PC-9 (cell line): ENCODE measurements around the gene CAMTA1. TPM values are rescaled to one million over a fixed set of nuclear protein-coding genes. Genes with fewer than 3 reads are reported as not detected.

Source experiments
- BruUV-seq: library from RNA; stranded (reverse); fragments of 400-500 nt; replicated peaks from 2 replicates; lab custom pipeline; 2021; lab: Mats Ljungman, UMichigan
- CTCF ChIA-PET: fragments of 300-600 bp; sonication (Branson Sonifier 250); formaldehyde crosslinking; loops from one replicate; lab custom pipeline; 2022; ENCODE audit warnings: antibody characterized with exemption; lab: Charles Lee
- POLR2A ChIA-PET: fragments of 300-600 bp; sonication (Branson Sonifier 250); formaldehyde crosslinking; loops from one replicate; lab custom pipeline; 2022; ENCODE audit warnings: antibody characterized with exemption; ENCODE audit not compliant: unreplicated experiment; lab: Charles Lee
- DNase-seq, 2 experiments: peaks; one replicate each; pipeline versions ENCODE4 v3.0.0 to v3.0.0-alpha.2; 2015 to 2022; ENCODE audit warnings: mixed read lengths in 1 of 2
- H2AFZ ChIP-seq: fragments of 200-600 bp; sonication (generic); 2 replicates; pipeline ENCODE4 v1.8.1; 2017; ENCODE audit warnings: antibody characterized with exemption
- H3F3A ChIP-seq: fragments of 200-600 bp; sonication (generic); 2 replicates; pipeline ENCODE4 v1.8.1; 2017; ENCODE audit warnings: antibody characterized with exemption, mild to moderate bottlenecking, low read depth; ENCODE audit not compliant: insufficient read depth
- H3K27ac ChIP-seq: fragments of 200-600 bp; sonication (generic); 2 replicates; pipeline ENCODE4 v1.6.1; 2016; ENCODE audit warnings: mixed run types
- H3K27me3 ChIP-seq: fragments of 200-600 bp; sonication (generic); 2 replicates; pipeline ENCODE4 v1.6.1; 2016; ENCODE audit warnings: low read depth, mixed run types; ENCODE audit not compliant: insufficient read depth
- H3K36me3 ChIP-seq: fragments of 200-600 bp; sonication (generic); 2 replicates; pipeline ENCODE4 v1.6.1; 2016; ENCODE audit warnings: low read depth, mixed run types
- H3K4me1 ChIP-seq: fragments of 200-600 bp; sonication (generic); replicated peaks from 2 replicates; pipeline ENCODE4 v1.6.1; 2016; ENCODE audit warnings: mixed run types; ENCODE audit not compliant: insufficient read depth
- H3K4me2 ChIP-seq: fragments of 200-600 bp; sonication (generic); 2 replicates; pipeline ENCODE4 v1.6.1; 2017; ENCODE audit warnings: mixed run types
- H3K4me3 ChIP-seq: fragments of 200-600 bp; sonication (generic); 2 replicates; pipeline ENCODE4 v1.6.1; 2016; ENCODE audit warnings: mixed run types
- H3K79me2 ChIP-seq: fragments of 200-600 bp; sonication (generic); 2 replicates; pipeline ENCODE4 v1.6.1; 2017; ENCODE audit warnings: low read depth, mixed run types
- H3K9me2 ChIP-seq: fragments of 200-600 bp; sonication (generic); 2 replicates; pipeline ENCODE4 v1.8.1; 2017; ENCODE audit warnings: mild to moderate bottlenecking; ENCODE audit not compliant: insufficient read depth
- H3K9me3 ChIP-seq: fragments of 200-600 bp; sonication (generic); 2 replicates; pipeline ENCODE4 v1.8.1; 2016; ENCODE audit warnings: low read depth; ENCODE audit not compliant: insufficient read depth
- H4K20me1 ChIP-seq: fragments of 200-600 bp; sonication (generic); 2 replicates; pipeline ENCODE4 v1.8.1; 2017; ENCODE audit not compliant: insufficient read depth
- CTCF ChIP-seq: fragments of 200-600 bp; sonication (generic); conservative IDR thresholded peaks from 2 replicates; pipeline ENCODE4 v1.6.1; 2017; ENCODE audit warnings: mixed run types, antibody characterized with exemption, mild to moderate bottlenecking, moderate library complexity
- EZH2 ChIP-seq: fragments of 200-600 bp; sonication (generic); IDR thresholded peaks from 2 replicates; pipeline ENCODE4 v1.8.0; 2017; ENCODE audit warnings: antibody characterized with exemption, low read depth
- intact Hi-C: fragments of 100-400 bp; cut with micrococcal nuclease; formaldehyde crosslinking; loops from one replicate; pipeline ENCODE4 v1.10.0; 2022; ENCODE audit not compliant: unreplicated experiment
- total RNA-seq: library from RNA; stranded (reverse); gene quantifications from 2 replicates; pipeline ENCODE4 v1.2.3, GENCODE V29; 2021

The CAMTA1 gene
- total RNA-seq, 1 experiment from 2014 or later: 72.3 TPM

DNA sequence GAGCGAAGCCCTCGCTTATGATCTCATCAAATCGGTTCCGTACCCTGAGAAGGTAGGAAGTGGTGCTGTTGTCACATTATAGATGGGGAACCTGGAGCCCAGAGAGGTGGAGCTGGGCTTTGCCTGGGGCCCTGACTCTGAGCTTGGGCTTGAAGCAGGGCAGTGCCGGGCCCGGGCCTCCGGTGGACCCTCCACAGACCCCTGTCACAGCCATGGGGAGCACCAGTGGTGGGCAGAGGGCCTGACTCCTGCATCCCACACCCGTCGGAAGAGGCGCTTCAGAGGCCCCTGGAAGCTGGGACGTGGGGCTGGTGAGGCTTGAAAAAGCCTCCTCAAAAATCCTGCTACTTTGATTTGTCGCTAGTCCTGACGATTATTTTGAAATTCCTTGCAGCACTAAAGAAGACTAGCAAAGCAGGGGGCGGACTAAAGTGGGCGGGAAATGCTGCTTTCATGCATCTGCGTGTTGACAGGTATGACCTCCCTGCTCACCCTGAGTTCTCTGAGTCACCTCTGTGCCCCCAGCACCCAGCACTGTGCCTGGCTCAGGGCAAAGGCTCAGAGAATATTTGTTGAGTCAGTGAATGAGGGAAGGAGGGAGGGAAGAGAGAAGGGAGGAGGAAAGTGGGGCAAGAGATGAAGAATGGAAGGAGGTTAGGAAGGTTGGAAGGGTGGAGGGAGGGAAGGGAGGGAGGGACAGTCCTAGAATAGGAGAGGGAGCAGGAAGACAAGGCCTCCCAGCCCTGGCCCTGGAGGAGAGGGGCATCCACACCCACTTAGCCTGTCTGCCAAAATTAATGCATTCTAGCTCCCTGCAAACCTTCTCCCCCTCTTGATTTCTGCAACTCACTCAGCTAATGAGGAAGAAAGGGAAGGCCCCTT is 723.0 kb downstream of the CAMTA1 start:
- CTCF ChIA-PET: no interaction called here
- no TSS peak for BruUV-seq
- intact Hi-C loops: no loop called here

GRCh38 chr1:7508934-7509519 is 723.8 kb downstream of the CAMTA1 start:
- CTCF ChIA-PET: interaction anchor here (0.6 kb wide), 1 partner anchor 1150 kb away, joined by 3 read pairs; no protein-coding TSS in a partner anchor
- TF ChIP-seq EZH2 (no peak), CTCF (no peak)
- Histone ChIP-seq H3K27me3 (peaks cover 71% of the 10 kb centered on the region), H3K27ac (no peak overlapping the region), H3K9me2 (no peaks in the 10 kb centered on the region), H3F3A (no peaks in the 10 kb centered on the region), H4K20me1 (no peaks in the 10 kb centered on the region), H3K4me1 (no peaks in the 10 kb centered on the region), H3K4me2 (no peak overlapping the region), H3K9me3 (no peaks in the 10 kb centered on the region), H3K4me3 (no peak overlapping the region), H2AFZ (no peak overlapping the region), H3K79me2 (no peaks in the 10 kb centered on the region), H3K36me3 (no peaks in the 10 kb centered on the region)
- BruUV-seq: no TSS peak
- POLR2A ChIA-PET: interaction anchor here (0.9 kb wide), 1 partner anchor 64 kb away, joined by 3 read pairs; no protein-coding TSS in a partner anchor
- DNase-seq: no peak
- intact Hi-C loops: no loop called here

More for the DNA sequence above, 723.0 kb downstream of the CAMTA1 start:
- Histone ChIP-seq H3K27ac (no peak overlapping the region), H3K9me2 (no peaks in the 10 kb centered on the region), H3K79me2 (no peaks in the 10 kb centered on the region), H3K27me3 (peaks cover 64% of the 10 kb centered on the region), H3K4me1 (no peaks in the 10 kb centered on the region), H2AFZ (no peak overlapping the region), H3K4me2 (no peak overlapping the region), H3K4me3 (no peak overlapping the region), H3K36me3 (no peaks in the 10 kb centered on the region), H3K9me3 (no peaks in the 10 kb centered on the region), H4K20me1 (no peaks in the 10 kb centered on the region), H3F3A (no peaks in the 10 kb centered on the region)
- TF ChIP-seq CTCF (no peak), EZH2 (no peak)
- DNase-seq: no peak
- POLR2A ChIA-PET: interaction anchor here (0.9 kb wide), 1 partner anchor 65 kb away, joined by 3 read pairs; no protein-coding TSS in a partner anchor

DNA sequence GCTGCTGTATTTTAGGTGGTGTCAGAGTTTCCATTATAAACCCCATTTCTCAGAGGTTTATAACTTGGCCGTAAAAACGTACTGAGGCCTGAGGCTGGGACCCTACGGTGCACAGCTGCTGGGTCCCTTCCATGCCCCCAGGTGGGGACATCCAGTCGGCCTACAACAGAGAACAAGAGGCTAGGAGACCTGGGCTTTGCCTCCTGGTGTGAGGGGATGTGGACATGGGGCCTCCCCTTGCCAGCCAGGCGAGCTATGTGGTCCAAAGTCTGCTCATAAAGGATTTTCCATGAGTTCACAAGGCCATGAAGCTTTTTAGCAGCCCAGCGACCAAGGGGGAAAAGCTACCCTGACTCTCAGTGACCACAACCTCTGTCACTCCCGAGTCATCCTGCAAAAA is 724.3 kb downstream of the CAMTA1 start:
- no peak for TF ChIP-seq EZH2
- no peak for TF ChIP-seq CTCF
- BruUV-seq: no TSS peak
- H3K27ac ChIP-seq: no peak overlapping the region
- no peak for DNase-seq
- no peak overlapping the region for H2AFZ ChIP-seq
- no peaks in the 10 kb centered on the region for H4K20me1 ChIP-seq
- no peak overlapping the region for H3K4me2 ChIP-seq
- ChIA-PET CTCF (interaction anchor here (0.6 kb wide), 1 partner anchor 1151 kb away, joined by 3 read pairs; no protein-coding TSS in a partner anchor), POLR2A (interaction anchor here (0.9 kb wide), 1 partner anchor 63 kb away, joined by 3 read pairs; no protein-coding TSS in a partner anchor)
- H3K79me2 ChIP-seq: no peaks in the 10 kb centered on the region
- H3K9me2 ChIP-seq: no peaks in the 10 kb centered on the region
- H3K4me1 ChIP-seq: no peaks in the 10 kb centered on the region
- no peak overlapping the region for H3K4me3 ChIP-seq
- peaks cover 74% of the 10 kb centered on the region for H3K27me3 ChIP-seq
- no peaks in the 10 kb centered on the region for H3K9me3 ChIP-seq
- intact Hi-C loops: no loop called here
- H3F3A ChIP-seq: no peaks in the 10 kb centered on the region
- H3K36me3 ChIP-seq: no peaks in the 10 kb centered on the region
